ENCODE data around the gene HOXB5. TPM values are rescaled to one million over a fixed set of nuclear protein-coding genes. Genes with fewer than 3 reads are reported as not detected.

The HOXB5 gene
- total and polyA plus RNA-seq, 2 of the 4 experiments (the other 2 are of a cell fraction): 0.54 to 18.0 TPM

GRCh38 chr17:48595278-48595999 lies 1.9 kb upstream of the HOXB5 start (continued):
- TF ChIP-seq RCOR1 (IDR thresholded peaks at IDR 0.05; ENCODE audit: insufficient replicate concordance, low read length): no peak
- no peak for TF ChIP-seq RFX5 (IDR thresholded peaks at IDR 0.05; ENCODE audit: low read depth, low read length)

GRCh38 chr17:48594538-48595277 lies 1.1 kb upstream of the HOXB5 start:
- POLR2A ChIA-PET (ENCODE audit: unreplicated experiment): interaction anchor here (0.6 to 3.1 kb wide), 6 partner anchors 15 to 259 kb away, joined by 3 to 25 read pairs (median 8); no protein-coding TSS in a partner anchor
- peak overlapping the region; percentile 98 for H3K23ac ChIP-seq (ENCODE audit: low read depth, low read length)
- DNase-seq (peak; percentile 63), ATAC-seq (ENCODE audit: low read depth) (no peak)
- H3K27me3 ChIP-seq (ENCODE audit: control insufficient read depth, insufficient read depth, low read length): no peaks in the 10 kb centered on the region
- peaks cover 14% of the 10 kb centered on the region; the same call in 1 of the 2 replicates for H3K36me3 ChIP-seq (ENCODE audit: control insufficient read depth, insufficient read depth, low read length)
- peak overlapping the region; percentile 53 for H2BK20ac ChIP-seq (ENCODE audit: low read depth, low read length)
- TF ChIP-seq RCOR1 (IDR thresholded peaks at IDR 0.05; ENCODE audit: insufficient replicate concordance, low read length) (no peak), SMC3 (IDR thresholded peaks at IDR 0.05; ENCODE audit: low read depth, low read length) (no peak), MAZ (IDR thresholded peaks at IDR 0.05; ENCODE audit: borderline replicate concordance, low read depth, low read length) (no peak), POLR2A (IDR thresholded peaks at IDR 0.05; ENCODE audit: low read depth, low read length) (no peak)
- intact Hi-C loops (cut with micrococcal nuclease) (no loop called here), dilution Hi-C loops (cut with HindIII; ENCODE audit: low sequenced_read_pairs, unreplicated experiment) (no loop called here), in situ Hi-C loops (cut with MboI; ENCODE audit: low sequenced_read_pairs) (loop anchor here (5.0 to 10.0 kb wide), 2 partner anchors 257 to 570 kb away; no protein-coding TSS in a partner anchor)
- peak overlapping the region; percentile 36; the same call in 1 of the 3 replicates for H2BK15ac ChIP-seq (ENCODE audit: low read depth, low read length)
- peak overlapping the region; percentile 78 for H4K5ac ChIP-seq (ENCODE audit: low read depth, low read length)
- peak overlapping the region; percentile 81 to 90 for H4K8ac ChIP-seq (ENCODE audit: low read depth in 2 of 2, low read length in 2 of 2)
- peak overlapping the region; percentile 96 for H3K27ac ChIP-seq (ENCODE audit: insufficient read depth, low read length)
- H3K9ac ChIP-seq (ENCODE audit: low read depth, low read length): peak overlapping the region; percentile 82
- H3K79me1 ChIP-seq (ENCODE audit: low read depth in 1 of 2, low read length in 2 of 2): peaks cover 14 to 16% of the 10 kb centered on the region in 2 experiments; a peak in 3 of 4 replicates
- H3K4me1 ChIP-seq (ENCODE audit: control insufficient read depth, insufficient read depth, low read length): peaks cover 12% of the 10 kb centered on the region
- H3K56ac ChIP-seq (ENCODE audit: extremely low read depth, insufficient read depth, low read length): peak overlapping the region; percentile 96
- H4K20me1 ChIP-seq (ENCODE audit: insufficient read depth, low read length): peaks cover 7% of the 10 kb centered on the region; the same call in 1 of the 2 replicates
- peak overlapping the region; percentile 93 for H4K91ac ChIP-seq (ENCODE audit: insufficient read depth, low read depth, low read length)
- H2AK9ac ChIP-seq (replicated peaks; ENCODE audit: low read depth, low read length, poor library complexity): peak overlapping the region; percentile 38
- H2BK5ac ChIP-seq (ENCODE audit: low read depth, low read length, poor library complexity, severe bottlenecking): peak overlapping the region; percentile 95
- H3K18ac ChIP-seq (ENCODE audit: low read depth, low read length): peak overlapping the region; percentile 58
- peak overlapping the region; percentile 27 for H3K4me3 ChIP-seq (ENCODE audit: insufficient read depth, low read depth, low read length)
- peak overlapping the region; percentile 78 for H2AFZ ChIP-seq (replicated peaks; ENCODE audit: low read length, poor library complexity)
- 0 out of 2 replicates have a peak, but pooled peaks cover 2% of the 10 kb centered on the region for H3K9me1 ChIP-seq (ENCODE audit: insufficient read depth, low read length)
- H2AK5ac ChIP-seq (ENCODE audit: low read depth, low read length): peak overlapping the region; percentile 63
- peak overlapping the region; percentile 79 for H2BK120ac ChIP-seq (ENCODE audit: low read depth, low read length)
- no TSS peak for BruUV-seq (replicated peaks)
- H3K9me3 ChIP-seq (ENCODE audit: control insufficient read depth, insufficient read depth, low read length): no peaks in the 10 kb centered on the region
- H3K4me2 ChIP-seq (ENCODE audit: low read depth, low read length): peak overlapping the region; percentile 83
- H3K14ac ChIP-seq (replicated peaks; ENCODE audit: low read depth, low read length): peak overlapping the region; percentile 69
- peak overlapping the region; percentile 91 for H3K4ac ChIP-seq (ENCODE audit: low read depth, low read length)
- WGBS, 2 experiments (ENCODE audit: extremely low coverage in 2 of 2, insufficient read length in 1 of 2): 0% methylated on average over 4 of the region's 25 CpGs; no CpG with 5 or more reads in 1 of the 2 experiments
- CTCF ChIA-PET: interaction anchor here (0.5 to 0.6 kb wide), 2 partner anchors 15 to 38 kb away, joined by 4 read pairs; no protein-coding TSS in a partner anchor
